Measurements from ENCODE around the gene MEGF10. TPM values are rescaled to one million over a fixed set of nuclear protein-coding genes. Genes with fewer than 3 reads are reported as not detected.

The MEGF10 gene
- total and polyA plus RNA-seq, 2 of the 8 experiments (the other 6 are each of a cell fraction or from before 2014, with no cell fraction given), result 38.2 to 53.1 TPM

DNA sequence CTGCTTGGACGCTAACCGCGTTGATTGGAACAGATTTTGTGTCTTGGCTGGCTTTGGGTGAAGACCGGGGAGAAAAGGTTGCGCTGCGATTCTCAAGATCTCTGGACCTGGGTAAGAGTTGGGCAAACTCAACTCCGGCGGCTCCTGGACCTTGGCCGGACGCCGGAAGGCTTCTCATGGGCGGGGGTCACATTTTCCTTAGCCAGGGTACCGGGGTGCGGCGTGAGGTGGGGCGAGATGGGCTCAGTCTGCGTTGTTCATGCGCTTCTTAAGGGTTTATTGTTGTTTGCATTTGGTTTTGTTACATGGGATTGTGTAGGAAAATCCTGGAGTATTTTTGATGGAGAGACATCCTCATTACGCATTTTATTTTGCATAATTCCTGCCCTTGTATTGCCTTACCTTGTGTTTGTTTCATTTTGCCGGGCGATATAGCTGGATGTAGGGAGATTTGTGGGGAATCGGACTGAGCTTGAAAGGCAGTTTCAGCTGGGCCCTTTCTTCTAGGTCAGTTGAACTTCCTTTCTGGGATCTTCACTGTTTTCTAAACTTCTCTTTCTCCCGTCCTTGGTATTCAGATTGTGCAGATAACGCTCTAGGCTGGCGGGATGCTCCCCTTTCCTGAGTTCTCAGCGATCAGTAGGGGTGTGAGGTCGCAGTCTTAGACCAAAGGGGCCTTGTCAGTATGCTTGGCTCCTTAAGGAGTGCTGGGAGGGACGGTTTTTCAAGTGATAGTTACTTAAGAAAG lies 524 bp downstream of the MEGF10 start:
- H3K56ac ChIP-seq (replicated peaks; ENCODE audit: insufficient read length, low read depth, low read length), result peak overlapping the region; percentile 17
- no peak overlapping the region for H2BK12ac ChIP-seq (ENCODE audit: low read depth, low read length)
- H3K23me2 ChIP-seq (ENCODE audit: low read depth, low read length), result peaks cover 13% of the 10 kb centered on the region
- H3K79me1 ChIP-seq (ENCODE audit: low read depth, low read length), result no peaks in the 10 kb centered on the region
- CTCF ChIA-PET (ENCODE audit: partially characterized antibody), result interaction anchor here (0.6 to 3.0 kb wide), 10 partner anchors 13 to 220 kb away, joined by 3 to 12 read pairs (median 4); no protein-coding TSS in a partner anchor
- no peaks in the 10 kb centered on the region for H3K36me3 ChIP-seq (ENCODE audit: control insufficient read depth in 2 of 4, insufficient read depth in 4 of 4, low read length in 3 of 4)
- H2AK5ac ChIP-seq (ENCODE audit: low read depth, low read length), result no peak overlapping the region
- H2BK15ac ChIP-seq (ENCODE audit: low read length), result peak overlapping the region; percentile 76; the same call in 1 of the 2 replicates
- no peak overlapping the region for H3K23ac ChIP-seq (ENCODE audit: insufficient read length)
- H4K20me1 ChIP-seq (replicated peaks in 1 of 2; ENCODE audit: control insufficient read depth in 1 of 2, insufficient read depth in 2 of 2, low read length in 2 of 2), result no peaks in the 10 kb centered on the region
- no peak overlapping the region for H2BK20ac ChIP-seq (ENCODE audit: low read length)
- H3K9ac ChIP-seq (replicated peaks in 1 of 4; ENCODE audit: extremely low read depth in 1 of 4, low read depth in 3 of 4, low read length in 3 of 4), result peak overlapping the region; percentile 52 to 80 (median 72)
- 4% methylated on average over 28 of the region's 28 CpGs; no CpG with 5 or more reads in 1 of the 2 experiments for WGBS, 2 experiments (ENCODE audit: extremely low coverage in 1 of 2, insufficient coverage in 1 of 2, insufficient read length in 1 of 2, insufficient replicate concordance in 2 of 2, low coverage in 1 of 2, low lambda C conversion rate in 2 of 2, missing lambda C conversion rate in 1 of 2)
- no peak overlapping the region; the same call in 1 of the 2 replicates for H3K27ac ChIP-seq (ENCODE audit: low read depth, low read length)
- H4K8ac ChIP-seq (ENCODE audit: extremely low read depth, insufficient read depth, low read length), result peak overlapping the region; percentile 91
- peak overlapping the region; percentile 98 for H2AFZ ChIP-seq (ENCODE audit: low read length)
- H3K18ac ChIP-seq (ENCODE audit: extremely low read depth, low read length), result peak overlapping the region; percentile 79
- peak overlapping the region; percentile 61 to 95 (median 92) for H3K4me3 ChIP-seq (ENCODE audit: extremely low read depth in 1 of 4, insufficient read depth in 2 of 4, low read depth in 3 of 4, low read length in 4 of 4)
- POLR2A ChIA-PET (ENCODE audit: partially characterized antibody), result interaction anchor here (0.7 to 1.5 kb wide), 3 partner anchors 9 to 513 kb away, joined by 3 to 4 read pairs (median 3); no protein-coding TSS in a partner anchor
- H2BK120ac ChIP-seq (replicated peaks; ENCODE audit: low read depth, low read length), result peak overlapping the region; percentile 61
- no peaks in the 10 kb centered on the region for H3K27me3 ChIP-seq (replicated peaks in 1 of 4; ENCODE audit: control insufficient read depth in 3 of 4, extremely low read depth in 1 of 4, insufficient read depth in 3 of 4, low read length in 3 of 4)
- H4K5ac ChIP-seq (ENCODE audit: insufficient read length, low read depth, low read length), result peak overlapping the region; percentile 65
- H3K9me3 ChIP-seq (ENCODE audit: insufficient read depth in 2 of 2, low read depth in 1 of 2, low read length in 1 of 2), result peaks cover 0 to 6% of the 10 kb centered on the region in 2 experiments; a peak in 1 of 4 replicates
- H4K91ac ChIP-seq (replicated peaks; ENCODE audit: insufficient read length, low read length), result peak overlapping the region; percentile 83
- peak overlapping the region; percentile 85 to 86 for H3K4me2 ChIP-seq (ENCODE audit: insufficient read depth in 1 of 2, low read depth in 2 of 2, low read length in 2 of 2)
- H2BK5ac ChIP-seq (ENCODE audit: low read depth, low read length), result peak overlapping the region; percentile 29; the same call in 1 of the 2 replicates
- DNase-seq (ENCODE audit: low read depth in 1 of 2, low spot score in 2 of 2), result no peak
- peaks cover 0 to 52% of the 10 kb centered on the region in 2 experiments; a peak in 3 of 4 replicates for H3K79me2 ChIP-seq (ENCODE audit: control insufficient read depth in 1 of 2, insufficient read depth in 2 of 2, low read length in 2 of 2)
- peaks cover 1 to 21% (median 11%) of the 10 kb centered on the region in 4 experiments; a peak in 5 of 7 replicates for H3K4me1 ChIP-seq (replicated peaks in 1 of 4; ENCODE audit: control insufficient read depth in 3 of 4, insufficient read depth in 4 of 4, low read length in 3 of 4)
- peak; percentile 66 for FAIRE-seq
- no peak overlapping the region for H3K14ac ChIP-seq (ENCODE audit: insufficient read length)
- no peak overlapping the region for H3K4ac ChIP-seq (replicated peaks; ENCODE audit: insufficient read length, low read depth, low read length)
- TF ChIP-seq EZH2 (IDR thresholded peaks at IDR 0.05; ENCODE audit: low read depth, low read length, severe bottlenecking), result no peak
- TF ChIP-seq BCL11A (IDR thresholded peaks at IDR 0.05; ENCODE audit: low read depth in 2 of 2, low read length in 2 of 2), result no peak
- TF ChIP-seq E2F6 (IDR thresholded peaks at IDR 0.05), result no peak
- no peak for TF ChIP-seq KDM1A (IDR thresholded peaks at IDR 0.05; ENCODE audit: borderline replicate concordance, low read length)
- TF ChIP-seq, protein P1, sequence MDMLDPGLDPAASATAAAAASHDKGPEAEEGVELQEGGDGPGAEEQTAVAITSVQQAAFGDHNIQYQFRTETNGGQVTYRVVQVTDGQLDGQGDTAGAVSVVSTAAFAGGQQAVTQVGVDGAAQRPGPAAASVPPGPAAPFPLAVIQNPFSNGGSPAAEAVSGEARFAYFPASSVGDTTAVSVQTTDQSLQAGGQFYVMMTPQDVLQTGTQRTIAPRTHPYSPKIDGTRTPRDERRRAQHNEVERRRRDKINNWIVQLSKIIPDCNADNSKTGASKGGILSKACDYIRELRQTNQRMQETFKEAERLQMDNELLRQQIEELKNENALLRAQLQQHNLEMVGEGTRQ (IDR thresholded peaks at IDR 0.05; ENCODE audit: low read length), result no peak
- TF ChIP-seq ASH2L (IDR thresholded peaks at IDR 0.05; ENCODE audit: low read length), result peak; percentile 6
- no peak for TF ChIP-seq NANOG (IDR thresholded peaks at IDR 0.05; ENCODE audit: insufficient read depth, low read depth, low read length, poor library complexity, severe bottlenecking)
- no peak for TF ChIP-seq SUZ12 (IDR thresholded peaks at IDR 0.05; ENCODE audit: low read length)
- 0 out of 2 replicates have a peak, but pooled peaks have one; percentile 45 for TF ChIP-seq PHF8 (conservative IDR thresholded peaks at IDR 0.05; ENCODE audit: low read depth, low read length)

Data from H1 (cell line).